Hippocampal formation (tissue), 2 donors: ENCODE measurements around the gene OR52E4.

ENCODE experiments used
- DNase-seq, 2 donors: peaks; one replicate each; lab custom pipeline; 2025; lab: John Stamatoyannopoulos, UW

The OR52E4 gene

DNA sequence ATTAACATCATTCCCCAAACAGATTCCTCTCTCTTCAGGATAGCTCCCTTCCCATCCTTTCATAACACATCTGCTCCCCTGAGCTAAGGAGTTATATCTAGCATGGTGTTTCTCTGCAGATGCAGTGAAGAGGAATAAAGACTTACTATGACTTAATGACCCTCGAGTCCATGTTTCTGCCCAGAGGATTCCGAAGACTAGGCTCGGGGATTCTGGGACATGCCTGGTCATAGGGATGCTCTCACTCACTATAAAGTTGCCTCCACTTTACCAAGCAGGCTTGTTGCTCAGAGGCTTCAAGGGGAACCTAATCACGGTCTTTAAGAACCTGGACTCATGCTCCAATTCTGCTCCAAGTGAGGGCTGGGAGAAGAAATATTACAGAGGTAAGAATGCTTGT is at the start of gene OR52E4:
OR52E4 (plus strand) TSS at position 301 of the 400 bp plus-strand sequence. CDS start 3,664 bp downstream, outside the sequence.
- no peak for DNase-seq

DNA sequence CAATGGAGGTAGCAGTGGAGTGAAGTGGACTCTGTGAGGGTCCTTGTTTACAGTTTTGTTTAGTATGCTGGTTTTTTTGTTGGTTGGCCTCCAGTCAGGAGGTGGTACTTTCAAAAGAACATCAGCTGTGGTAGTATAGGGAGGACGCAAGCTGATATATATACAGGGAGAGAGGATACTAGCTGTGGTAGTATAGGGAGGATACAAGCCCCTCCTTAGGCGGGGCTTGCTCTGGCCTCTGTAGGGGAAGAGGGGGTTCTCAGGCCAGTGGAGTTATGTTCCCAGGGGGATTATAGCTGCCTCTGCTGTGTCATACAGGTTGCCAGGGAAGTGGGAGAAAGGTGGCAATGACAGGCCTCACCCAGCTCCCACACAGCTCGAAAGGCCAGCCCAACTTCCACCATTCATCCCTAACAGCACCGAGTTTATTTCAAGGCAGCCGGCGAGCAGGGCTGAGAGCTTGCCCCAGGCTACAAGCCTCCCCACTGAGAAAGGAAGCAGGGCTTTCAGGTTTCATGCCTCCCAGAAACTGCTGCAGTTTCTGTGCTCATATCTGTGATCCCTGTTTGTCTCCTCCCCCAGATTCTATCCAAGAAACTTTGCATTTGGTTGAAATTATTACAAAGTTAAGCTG is 49.1 kb upstream of the OR52E4 start:
- DNase-seq, result no peak

DNA sequence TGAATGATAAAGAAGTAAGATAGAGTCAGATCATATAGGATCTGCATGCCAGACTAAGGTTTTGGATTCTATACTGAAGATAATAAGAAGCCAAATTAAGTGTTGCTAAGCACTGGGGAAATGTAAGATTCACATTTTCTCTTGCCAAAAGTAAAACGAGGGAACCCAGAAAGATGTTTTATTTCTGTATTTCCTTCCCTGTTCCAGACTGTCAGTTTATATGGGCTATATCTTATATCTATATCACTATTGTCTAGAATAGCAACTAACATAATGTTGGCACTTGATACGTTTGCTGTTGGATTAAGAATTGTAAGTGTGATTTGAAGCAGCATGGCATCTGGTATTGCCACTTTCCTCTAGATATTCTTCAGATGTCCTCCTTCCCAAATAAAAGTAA is 47.0 kb upstream of the OR52E4 start:
- DNase-seq, result no peak

DNA sequence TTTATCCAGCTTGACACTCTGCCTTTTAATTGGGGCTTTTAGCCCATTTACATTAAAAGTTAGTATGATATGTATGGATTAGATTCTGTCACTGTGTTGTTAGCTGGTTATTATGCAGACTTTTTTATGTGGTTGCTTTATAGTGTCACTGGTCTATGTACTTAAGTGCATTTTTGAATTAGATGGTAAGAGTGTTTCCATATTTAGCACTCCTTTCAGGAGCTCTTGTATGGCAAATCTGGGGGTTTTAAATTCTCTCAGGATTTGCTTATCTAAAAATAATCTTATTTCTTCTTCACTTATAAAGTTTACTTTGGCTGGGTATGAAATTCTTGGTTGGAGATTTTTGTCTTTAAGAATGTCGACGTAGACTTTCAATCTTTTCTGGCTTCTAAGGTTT is 42.7 kb upstream of the OR52E4 start:
- no peak for DNase-seq

DNA sequence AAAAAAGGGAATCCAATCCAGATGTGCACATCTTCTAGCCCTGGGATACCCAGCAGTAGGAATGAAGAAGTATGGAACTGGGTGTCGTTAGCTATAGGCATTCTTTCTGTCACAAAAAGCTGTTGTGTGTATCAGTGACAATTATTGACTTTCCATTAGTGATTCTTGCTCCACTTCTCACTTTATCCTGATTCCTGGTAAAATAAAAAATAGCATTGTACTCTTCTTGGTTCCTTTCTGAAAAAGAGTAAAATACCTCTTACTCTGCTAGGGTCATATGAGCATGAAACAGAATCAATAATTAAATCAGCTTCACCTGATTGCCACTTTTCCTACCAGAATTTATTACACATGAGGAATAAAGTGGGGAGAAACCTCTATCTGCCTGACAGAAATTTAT is 38.6 kb upstream of the OR52E4 start, which contains the start of gene OR52E6:
OR52E6 (minus strand) TSS at position 101 of the 400 bp plus-strand sequence; CDS start at position 101, 0 bp downstream.
- no peak for DNase-seq

DNA sequence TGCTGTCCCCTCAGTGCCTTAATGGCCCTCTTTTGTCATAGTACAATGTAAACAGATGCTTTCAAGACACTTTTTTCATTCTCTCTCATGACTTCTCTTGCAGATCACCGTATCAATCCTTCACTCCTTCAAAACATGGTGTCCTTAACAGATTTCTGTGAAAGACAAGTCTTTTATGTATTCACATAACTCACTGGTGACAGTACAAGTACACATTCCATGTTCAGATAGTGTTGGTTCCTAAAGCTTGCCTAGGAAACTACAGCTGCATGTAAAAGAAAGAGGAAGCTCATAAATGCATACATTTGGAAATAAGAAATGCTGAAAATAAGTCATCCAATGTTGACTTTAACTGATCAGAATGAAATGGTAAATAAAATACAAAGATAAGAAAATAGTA is 33.7 kb upstream of the OR52E4 start:
- no peak for DNase-seq

DNA sequence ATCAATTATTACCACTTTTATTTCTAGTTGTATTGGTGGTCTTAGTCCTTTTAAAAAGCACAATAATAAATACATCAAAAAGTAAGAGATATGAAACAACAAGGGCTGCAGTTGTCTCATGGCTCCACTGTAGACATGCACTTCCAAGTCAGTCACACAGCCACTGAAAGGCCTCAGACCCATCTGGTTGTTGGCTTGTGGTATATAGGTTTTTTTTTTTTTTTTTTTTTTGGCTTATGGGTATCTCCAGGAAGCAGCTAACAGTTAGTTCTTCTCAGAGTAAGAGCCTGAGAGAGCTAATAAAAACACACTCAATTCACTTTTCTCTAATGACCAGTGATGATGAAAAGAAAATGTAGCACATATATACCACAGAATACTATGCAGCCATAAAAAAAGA is 32.7 kb upstream of the OR52E4 start:
- DNase-seq, result no peak

DNA sequence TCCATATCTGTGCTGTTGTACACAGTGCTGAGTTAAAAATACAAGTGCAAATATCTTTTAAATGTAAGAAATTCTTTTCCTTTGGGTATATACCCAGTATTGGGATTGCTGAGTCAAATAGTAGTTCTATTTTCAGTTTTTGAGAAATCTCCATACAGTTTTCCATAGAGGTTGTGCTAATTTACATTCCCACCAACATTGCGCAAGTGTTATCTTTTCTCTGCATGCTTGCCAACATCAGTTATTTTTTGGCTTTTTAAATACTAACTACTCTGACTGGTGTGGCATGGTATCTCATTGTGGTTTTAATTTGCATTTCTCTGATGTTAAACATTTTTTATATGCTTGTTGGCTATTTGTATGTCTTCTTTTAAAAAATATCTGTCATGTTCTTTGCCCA is 29.4 kb upstream of the OR52E4 start:
- DNase-seq, result no peak

DNA sequence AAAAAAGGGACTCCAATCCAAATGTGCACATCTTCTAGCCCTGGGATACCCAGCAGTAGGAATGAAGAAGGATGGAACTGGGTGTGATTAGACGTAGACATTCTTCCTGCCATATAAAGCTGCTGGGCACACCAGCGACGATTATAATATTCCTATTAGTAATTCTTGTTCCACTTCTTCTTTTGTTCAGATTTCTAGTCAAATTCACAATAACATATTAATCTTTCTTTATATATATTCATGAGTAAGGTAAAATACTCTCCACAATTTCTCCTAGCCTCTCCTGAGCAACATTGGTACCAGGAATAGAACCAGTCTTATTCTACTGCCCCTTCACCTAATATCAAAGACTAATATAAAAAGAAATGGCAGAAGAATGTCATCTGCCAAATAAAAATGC is 22.8 kb upstream of the OR52E4 start, which contains the start of gene OR52E8:
OR52E8 (minus strand) TSS at position 101 of the 400 bp plus-strand sequence; CDS start at position 101, 0 bp downstream.
- DNase-seq, result no peak

DNA sequence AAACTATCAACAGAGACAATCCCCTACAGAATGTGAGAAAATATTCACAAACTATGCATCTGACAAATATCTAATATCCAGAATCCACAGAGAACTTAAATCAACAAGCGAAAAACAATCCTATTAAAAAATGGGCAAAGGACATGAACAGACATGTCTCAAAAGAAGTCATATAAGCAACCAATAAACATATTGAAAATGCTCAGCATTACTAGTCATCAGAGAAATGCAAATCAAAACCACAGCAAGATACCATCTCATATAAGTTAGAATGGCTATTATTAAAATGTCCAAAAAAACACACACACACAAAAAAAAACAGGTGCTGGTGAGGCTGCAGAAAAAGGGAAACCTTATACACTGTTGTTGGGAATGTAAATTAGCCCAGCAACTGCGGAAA is 14.6 kb upstream of the OR52E4 start:
- no peak for DNase-seq

DNA sequence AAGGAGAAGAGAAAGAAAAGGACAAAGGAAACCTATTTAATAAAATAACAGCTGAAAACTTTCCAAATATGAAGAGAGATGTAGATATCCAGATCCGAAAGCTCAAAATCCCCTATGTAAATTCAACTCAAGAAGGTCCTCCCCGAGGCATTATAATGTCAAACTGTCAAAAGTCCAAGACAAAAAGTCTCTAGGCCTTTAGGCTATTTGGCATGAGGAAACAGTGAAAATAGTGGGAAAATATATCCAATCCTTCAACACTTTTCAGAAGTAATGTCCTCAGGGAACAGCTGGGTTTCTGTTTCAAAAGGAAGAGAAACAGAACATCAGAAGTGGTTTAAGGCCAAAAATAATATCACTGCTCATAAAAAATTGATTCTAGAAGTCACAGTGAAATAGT is 1.9 kb upstream of the OR52E4 start:
- DNase-seq, result no peak

DNA sequence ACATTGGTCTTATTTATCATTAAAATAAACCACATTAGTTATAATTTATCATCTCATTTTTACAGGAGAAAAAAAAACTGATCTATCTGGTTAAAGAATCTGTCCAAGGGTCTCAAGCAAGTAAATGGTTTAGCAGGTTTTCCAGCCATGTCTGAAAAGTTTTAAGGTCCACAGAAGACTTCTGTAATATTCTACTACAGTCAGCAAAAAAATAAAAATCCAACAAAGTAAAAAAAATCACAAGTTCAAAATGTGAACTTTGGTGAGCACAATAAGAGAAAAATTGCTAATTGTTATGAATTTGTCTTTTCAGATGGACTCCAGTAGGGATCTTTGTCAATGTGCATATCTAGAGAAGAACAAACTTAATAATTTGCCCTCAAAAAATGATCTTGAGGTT is 1.3 kb downstream of the OR52E4 start:
- no peak for DNase-seq

DNA sequence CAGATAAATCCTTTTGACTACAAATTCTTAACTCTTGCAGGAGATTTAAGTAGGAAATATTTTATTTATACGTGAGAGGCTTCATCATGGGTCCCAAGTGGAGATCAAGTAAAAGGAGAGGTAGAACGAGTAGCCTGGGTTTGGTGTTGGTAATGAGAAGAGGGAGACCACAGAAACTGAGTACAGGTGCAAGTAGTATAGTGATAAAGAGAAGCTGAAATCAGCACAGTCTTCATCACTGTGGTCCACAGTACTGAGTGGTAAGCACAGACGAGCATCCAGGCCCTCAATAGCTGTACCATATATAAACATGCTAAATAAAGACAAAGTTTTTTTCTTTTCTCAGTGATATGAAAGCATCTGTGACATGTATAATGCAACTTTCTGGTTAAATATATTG is 6.7 kb downstream of the OR52E4 start:
- DNase-seq, result no peak

DNA sequence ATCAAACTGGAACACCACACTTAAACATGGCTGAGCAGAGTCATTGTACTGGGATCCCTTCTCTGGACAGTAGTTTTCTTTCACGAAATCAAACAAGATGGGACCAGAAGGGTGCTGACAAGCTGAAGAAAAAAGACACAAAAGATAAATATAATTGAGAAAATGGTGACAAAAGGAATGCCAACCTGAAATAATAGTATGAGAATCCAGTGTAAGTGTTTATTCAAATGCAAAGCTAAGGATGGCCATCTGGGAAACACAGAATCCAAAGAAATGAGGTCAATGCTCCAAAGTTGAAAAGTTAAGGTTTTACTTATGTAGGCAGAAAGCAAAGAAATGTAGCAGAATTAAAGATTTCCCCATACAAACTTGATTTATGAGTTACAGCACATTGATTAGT is 7.2 kb downstream of the OR52E4 start:
- no peak for DNase-seq

DNA sequence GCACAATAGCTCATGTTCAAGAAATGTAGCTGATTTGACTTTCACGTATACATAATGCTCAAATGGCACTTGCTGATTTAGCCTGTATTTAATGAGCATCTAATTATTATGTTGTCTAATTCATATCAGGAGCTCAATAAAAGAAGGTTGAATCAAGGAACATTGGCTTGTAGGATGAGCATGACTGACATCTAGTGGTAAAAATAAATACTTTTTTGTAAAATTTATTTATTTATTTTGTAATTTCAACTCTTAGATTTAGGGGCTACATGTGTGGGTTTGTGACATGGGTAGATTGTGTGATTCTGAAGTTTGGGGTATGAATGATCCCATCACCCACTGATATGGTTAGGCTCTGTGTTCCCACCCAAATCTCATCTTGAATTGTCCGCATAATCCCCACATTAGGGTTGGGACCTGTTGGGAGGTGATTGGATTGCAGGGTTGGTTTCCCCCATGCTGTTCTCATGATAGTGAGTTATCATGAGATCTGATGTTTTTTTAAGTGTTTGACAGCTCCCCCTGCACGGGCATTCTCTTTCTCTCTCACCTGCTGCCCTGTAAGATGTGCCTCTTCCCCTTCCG is 10.9 kb downstream of the OR52E4 start:
- DNase-seq, result peak in 1 of 2 donors; percentile 2

DNA sequence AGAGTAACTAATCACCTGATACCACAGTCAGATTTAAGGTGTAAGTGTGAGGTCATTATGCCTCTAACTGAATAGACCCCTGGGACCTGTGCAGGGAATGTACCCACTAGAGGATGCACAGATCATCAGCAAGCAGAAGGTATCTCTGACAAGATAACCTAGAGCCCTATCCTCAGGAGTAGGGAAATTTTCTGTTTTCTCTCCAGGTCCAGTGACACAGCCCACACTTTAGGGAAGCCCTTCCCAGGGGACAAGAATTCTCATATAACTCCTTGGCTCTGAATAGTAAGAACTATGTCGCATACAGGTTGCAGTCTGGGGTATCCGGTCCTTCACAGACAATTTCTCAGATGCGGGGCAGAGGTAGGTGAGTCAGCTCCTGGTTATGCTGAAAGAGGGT is 12.5 kb downstream of the OR52E4 start, which contains the start of gene OR52E5:
OR52E5 (plus strand) TSS at position 301 of the 400 bp plus-strand sequence. CDS start 7,569 bp downstream, outside the sequence.
- no peak for DNase-seq

DNA sequence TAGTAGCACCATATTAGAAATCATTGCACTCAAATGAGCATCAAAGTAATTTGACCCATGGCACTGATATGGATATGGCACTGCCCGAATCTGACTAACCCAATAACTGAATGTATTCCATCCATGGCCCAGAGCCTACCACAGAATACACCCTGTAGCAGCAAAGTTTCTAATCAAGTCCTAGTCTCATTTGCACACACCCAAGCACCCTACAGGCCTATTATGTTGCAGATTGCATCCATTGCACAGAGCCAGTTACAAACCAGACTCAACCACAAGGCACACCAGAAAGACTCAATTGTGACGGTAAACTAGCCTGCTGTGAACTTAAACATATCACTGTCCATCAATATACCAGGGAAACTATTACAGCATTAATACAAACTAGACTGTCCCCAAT is 19.1 kb downstream of the OR52E4 start:
- DNase-seq, result no peak

DNA sequence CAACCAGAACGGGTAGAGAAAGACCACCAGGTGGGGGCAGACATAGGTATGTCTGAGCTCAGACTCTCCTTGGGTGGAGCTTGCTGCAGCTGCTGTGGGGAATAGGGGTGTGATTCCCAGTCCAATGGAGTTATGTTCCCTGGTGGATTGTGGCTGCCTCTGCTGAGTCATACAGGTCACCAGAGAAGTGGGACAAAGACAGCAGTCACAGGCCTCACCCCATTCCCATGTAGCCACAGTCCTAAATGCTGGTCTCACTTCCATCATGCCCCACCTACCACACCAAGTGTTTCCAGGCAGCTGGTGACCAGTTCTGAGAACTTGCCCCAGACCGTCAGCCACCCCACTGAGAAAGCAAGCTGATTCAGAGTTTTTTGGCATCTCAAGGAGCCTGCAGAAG is 30.1 kb downstream of the OR52E4 start:
- no peak for DNase-seq

DNA sequence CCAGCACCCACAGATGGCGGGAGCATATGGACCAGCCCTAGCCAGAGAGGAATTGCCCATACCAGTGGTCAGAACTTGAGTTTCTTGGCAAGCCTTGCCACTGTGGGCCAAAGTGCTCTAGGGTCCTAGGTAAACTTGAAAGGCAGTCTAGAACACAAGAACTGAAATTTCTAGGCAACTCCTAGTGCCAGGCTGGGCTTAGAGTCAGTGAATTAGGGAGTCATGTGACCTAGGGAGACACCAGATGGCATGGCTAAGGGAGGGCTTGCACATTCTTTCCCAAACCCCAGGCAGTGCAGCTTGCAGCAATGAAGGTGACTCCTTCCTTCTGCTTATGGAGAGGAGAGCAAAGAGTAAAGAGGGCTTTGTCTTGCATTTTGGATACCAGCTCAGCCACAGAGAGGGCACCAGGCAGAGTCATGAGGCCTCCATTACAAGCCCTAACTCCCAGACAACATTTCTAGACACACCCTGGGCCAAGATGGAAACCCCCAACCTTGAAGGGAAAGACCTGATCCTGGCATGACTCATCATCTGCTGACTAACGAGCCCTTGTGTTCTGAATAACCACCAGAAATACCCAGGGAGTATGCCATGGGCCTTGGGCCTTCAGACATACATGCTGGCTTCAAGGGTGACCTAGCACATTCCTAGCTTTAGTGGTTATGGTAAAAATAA is 42.5 kb downstream of the OR52E4 start:
- no peak for DNase-seq

DNA sequence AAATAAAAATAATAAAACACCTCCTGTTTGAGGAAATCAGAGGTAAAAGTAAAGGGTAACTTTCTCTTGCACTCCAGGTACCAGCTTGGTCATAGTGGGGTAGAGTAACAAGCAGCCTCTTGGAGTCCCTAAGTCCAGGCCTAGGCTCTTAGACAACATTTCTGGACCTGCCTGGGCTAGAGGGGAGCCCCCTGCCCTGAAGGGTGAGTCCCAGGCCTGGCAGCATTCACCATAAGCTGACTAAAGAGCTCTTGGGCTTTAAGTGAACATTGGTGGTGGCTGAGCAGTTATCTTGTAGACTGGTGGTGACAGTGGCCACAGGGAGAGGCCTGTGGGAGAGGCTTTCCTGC is 43.0 kb downstream of the OR52E4 start:
- no peak for DNase-seq

DNA sequence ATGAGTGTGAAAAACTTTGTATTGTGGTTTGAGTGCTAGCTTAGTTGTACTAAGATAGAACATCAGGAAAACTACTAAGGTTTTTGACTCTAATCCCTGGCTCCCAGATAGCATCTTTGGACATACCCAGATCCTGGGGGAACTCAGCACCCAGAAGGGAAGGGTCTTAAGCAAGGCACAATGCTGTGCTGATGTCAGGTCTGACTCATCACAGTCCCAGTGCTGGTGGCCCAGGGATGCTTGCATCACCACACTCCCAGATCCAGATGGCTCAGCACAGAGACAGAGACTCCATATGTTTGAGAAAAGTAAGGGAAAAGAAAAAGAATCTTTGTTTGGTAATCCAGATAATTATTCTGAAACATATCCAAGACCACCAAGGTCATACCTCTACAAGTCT is 43.4 kb downstream of the OR52E4 start:
- DNase-seq, result no peak

DNA sequence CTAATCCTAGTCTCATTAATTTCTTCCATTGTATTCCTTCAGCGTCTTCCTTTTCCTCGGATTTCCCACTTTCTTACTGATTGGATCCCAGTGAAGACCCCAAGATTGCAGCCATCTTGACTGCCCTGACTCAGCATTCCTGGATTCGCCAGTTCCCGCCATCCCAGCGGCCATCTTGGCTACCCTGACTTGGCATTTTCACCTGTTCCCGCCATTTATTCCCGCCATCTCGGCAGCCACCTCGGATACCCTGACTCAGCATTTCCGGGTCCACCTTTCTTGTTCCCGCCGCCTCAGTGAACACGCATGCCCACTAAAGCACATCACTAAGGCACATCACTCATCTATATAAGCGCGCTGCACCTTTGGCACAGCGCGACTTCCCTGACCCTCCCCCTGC is 47.8 kb downstream of the OR52E4 start:
- no peak for DNase-seq

DNA sequence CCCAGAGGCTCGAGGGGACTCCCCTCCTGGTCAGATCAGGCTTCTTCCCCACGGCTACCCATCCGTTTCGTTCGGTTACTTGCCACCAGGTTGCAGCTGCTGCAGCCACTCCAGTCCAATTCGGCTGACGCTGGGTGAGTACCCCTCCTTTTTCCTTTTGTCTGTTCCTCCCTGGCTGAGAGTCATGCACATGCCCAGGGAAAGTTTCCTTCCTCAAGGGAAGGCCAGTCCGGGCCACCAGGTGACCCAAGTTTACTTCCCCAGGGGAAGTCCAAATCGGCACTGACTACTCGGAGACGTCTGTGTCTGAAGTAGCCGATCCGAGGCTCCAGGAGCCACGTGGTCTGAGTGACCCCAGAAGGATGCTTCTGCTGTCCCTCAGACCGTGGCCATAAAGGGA is 48.4 kb downstream of the OR52E4 start:
- no peak for DNase-seq
